GM21528 (cell line): ENCODE data around the gene PUDP.
"Not testable (repeated sequence)": the region's sequence is repeated elsewhere in the genome, so short reads cannot be mapped to it uniquely, and the experiment has no call there.

Experiments
- ATAC-seq: cut with Tn5 transposase; IDR thresholded peaks from one replicate; pipeline ENCODE4 v1.9.1; 2021; ENCODE audit warnings: mild to moderate bottlenecking, moderate library complexity; ENCODE audit not compliant: unreplicated experiment, low FRiP score

PUDP gene

DNA sequence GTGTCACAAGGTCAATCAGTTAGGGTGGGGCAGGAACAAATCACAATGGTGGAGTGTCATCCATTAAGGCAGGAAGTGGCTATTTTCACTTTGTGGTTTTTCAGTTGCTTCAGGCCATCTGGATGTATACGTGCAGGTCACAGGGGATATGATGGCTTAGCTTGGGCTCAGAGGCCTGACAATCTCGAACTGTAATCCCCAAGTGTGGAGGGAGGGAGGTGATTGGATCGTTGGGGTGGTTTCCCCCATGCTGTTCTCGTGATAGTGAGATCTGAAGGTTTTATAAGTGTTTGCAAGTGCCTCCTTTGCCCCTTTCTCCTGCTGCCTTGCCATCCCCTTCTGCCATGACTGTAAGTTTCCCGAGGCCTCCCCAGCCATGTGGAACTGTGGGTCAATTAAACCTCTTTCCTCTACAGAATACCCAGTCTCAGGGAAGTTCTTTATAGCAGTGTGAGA is 37.1 kb downstream of the PUDP start:
- ATAC-seq, result peak; percentile 48

DNA sequence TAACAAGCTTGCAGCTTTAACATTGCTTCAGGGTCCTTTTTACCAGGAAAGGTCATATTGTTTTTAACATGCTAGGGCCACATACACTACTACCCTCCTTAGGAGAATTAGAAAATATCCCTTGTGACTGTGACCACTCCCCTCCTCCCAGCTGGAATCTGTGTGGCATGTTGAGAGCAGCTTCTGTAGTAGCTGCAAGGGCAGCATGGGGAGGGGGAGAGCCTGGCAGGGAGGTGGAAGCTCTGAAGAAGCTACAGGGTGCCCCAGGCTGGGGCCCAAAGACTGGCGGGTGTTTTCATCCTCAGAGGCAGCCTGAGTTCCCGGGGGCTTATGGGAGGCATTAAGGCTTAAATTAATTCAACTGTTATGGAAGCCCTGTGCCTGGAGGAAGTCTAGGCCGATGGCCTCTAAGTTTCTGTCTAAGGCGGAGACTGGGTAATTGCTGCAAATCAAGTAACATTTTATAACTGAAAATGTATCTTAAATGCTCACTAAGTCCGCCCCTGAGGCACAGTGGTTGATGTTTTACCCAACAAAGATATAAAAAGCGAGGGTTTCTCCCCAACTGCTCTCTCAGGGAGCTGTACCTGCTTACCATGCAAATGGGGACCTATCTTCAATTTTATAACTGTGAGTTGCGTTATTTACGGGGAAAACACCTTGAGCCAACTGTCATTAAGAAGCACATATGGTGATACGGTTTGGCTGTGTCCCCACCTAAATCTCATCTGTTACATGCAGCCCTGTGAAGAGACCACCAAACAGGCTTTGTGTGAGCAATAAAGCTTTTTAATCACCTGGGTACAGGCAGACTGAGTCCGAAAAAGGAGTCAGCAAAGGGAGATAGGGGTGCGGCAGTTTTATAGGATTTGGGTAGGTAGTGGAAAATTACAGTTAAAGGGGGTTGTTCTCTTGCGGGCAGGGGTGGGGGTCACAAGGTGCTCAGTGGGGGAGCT is 37.8 kb downstream of the PUDP start:
- peak; percentile 76 for ATAC-seq

DNA sequence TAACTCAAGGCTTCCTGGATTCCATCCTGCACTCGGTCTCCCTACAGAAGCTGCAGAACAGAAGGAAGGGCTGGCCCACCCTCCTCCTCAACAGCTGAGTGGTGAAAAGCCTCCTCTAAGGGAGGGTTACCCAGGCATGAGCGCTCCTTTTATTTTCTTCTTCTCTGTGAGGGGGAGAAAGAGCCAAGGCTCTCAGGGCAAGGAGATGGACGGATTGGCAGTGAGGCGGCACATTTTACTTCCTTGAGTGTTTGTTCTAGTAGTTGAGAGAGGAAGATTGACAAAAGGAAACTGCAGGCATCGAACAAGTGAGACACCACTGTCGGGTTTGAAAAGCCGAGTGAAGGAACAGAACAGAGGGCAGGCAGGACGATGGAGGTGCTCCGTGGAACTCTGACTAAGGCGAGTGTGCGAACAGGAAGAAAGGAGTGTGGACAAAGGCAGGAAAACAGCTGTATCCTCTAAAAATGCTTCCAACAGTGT is 38.9 kb downstream of the PUDP start:
- no peak for ATAC-seq

GRCh38 chrX:7108030-7108429 is 39.9 kb downstream of the PUDP start:
- ATAC-seq, result no peak

DNA sequence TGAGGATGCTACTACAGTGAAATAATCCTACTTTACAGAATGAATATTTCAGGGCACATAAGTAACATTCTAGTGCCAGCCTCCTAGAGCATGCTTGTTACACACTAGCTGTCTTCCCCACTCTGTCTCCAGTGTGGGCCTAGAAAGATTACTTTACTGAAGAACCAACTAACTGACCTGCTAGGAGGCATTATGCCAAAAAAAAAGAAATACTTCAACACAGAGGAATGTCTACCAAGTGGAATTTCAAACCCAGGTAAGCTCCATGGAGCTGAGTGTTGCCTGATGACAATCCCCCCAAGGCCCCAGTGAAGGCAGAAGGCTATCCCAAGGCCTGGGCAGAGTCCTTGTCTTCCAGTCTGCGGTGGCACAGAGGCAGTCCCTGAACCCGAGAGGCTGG is 41.3 kb downstream of the PUDP start:
- no peak for ATAC-seq

- no peak for ATAC-seq
Measured at GRCh38 chrX:7102119-7102518, 45.8 kb downstream of the PUDP start.

DNA sequence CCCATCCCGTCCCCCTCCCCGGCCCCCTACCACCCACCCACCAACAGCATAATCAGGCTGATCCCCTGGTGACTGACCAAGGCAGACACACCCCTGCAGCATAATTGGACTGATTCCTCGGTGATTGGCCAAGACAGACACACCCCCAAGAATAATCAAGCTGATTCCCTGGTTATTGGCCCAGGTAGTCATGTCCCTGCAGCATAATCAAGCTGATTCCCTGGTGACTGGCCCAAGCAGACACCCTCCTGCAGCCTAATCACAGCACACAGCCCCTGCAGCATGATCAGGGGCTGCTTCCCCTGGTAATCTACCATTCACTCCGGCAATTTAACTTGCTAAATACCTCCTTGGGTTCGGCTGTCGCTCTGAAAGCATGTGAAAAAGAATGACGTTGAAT is 47.9 kb downstream of the PUDP start:
- ATAC-seq, result no peak

GRCh38 chrX:7095657-7096056 is 52.3 kb downstream of the PUDP start:
- not testable (repeated sequence) for ATAC-seq

- no peak for ATAC-seq
Measured at GRCh38 chrX:7093305-7093704, 54.6 kb downstream of the PUDP start.

DNA sequence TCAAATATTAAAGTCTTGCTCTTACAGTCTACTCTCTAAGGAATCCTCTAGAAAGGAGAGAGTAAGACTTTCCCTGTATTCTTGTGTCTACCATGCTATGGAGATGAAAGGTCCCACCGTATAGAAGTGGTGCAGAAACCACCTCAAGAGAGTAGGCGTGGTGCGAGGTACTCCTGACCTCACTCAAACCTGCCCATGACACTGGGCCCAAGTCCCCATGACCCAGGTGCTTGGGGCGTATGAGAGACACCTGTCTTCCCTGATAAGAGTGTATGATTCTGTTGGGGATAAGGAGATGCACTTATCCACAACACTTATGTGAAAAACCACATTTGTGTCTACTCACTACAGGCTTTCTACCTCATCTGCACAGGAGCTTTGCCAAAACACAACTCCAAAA is 55.4 kb downstream of the PUDP start:
- no peak for ATAC-seq

DNA sequence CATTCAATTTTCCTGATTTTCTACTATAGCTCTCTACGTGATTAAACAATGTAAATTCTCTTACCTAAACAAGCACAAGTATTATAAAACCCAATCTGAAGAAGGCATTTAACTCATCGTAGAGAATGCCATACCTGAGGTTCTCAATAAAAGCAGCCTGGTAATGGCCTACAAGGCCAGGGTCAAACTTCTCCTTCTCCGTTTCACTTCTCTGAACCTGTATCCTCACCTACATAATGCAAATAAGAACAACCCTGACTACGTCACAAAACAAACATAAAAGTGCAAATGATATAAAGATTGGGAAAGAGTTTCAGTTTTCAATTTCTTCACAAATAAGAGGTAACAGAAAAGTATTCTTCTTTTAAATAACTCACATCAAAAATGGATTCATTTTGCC is 56.0 kb downstream of the PUDP start:
- no peak for ATAC-seq

- ATAC-seq, result no peak
Measured at GRCh38 chrX:7090641-7091040, 57.3 kb downstream of the PUDP start.

- ATAC-seq, result no peak
Measured at GRCh38 chrX:7088968-7089615, 58.9 kb downstream of the PUDP start.

- peak; percentile 40 for ATAC-seq
Measured at GRCh38 chrX:7086384-7086783, 61.6 kb downstream of the PUDP start.

GRCh38 chrX:7085879-7086278 is 62.1 kb downstream of the PUDP start:
- no peak for ATAC-seq

DNA sequence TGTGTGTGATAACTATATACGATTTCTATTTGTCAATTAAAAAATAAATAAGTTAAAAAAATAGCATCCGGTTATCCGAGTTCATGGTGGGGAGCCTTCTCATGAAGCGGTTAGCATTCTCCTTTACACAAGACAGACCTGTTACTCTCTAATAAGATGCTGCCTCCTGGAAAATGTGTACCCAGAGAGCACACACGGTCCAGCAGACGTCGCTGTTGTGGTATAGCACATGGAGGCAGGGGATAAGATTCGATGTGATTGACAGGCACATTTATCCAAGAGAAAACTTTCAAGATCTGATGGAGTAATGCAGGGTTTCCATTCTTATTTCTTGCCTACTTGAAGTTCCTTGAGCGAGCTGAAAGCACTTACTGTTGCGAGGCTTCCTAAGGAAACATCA is 63.1 kb downstream of the PUDP start:
- ATAC-seq, result no peak

DNA sequence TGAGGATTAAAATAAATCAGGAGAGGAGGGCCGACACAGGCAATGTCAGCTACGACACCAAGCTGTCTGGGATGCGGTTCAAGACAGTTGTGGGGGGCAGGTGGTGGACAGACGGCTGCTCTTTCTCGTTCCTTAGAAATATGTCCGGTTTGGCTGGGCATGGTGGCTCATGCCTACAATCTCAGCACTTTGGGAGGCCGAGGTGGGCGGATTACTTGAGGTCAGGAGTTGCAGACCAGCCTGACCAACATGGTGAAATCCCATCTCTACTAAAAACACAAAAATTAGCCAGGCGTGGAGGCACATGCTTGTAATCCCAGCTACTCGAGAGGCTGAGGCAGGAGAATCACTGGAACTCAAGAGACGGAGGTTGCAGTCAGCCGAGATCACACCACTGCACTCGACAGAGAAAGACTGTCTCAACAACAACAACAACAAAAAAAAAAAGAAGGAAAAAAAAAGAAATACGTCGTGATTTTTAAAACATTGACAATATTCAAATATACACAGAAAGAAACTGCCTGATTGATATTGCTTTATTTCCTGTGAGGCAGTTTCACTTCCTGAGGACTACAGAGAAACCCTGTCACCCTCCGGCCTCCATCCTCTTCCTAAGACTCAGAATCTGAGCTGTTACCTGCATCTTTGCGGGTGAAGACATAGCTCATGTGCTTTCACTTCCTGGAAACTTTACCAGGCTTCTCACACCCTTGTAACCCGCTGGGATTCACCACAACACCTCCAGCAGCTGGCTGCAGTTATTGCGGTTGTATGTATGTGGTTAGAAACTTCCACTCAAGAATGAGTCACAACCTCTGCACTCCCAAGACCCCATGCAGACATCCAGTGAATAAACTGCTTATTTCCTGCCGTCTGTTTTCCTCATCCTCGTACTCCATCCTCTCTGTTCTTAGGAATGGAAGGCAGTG is 64.2 kb downstream of the PUDP start:
- ATAC-seq, result peak; percentile 94

DNA sequence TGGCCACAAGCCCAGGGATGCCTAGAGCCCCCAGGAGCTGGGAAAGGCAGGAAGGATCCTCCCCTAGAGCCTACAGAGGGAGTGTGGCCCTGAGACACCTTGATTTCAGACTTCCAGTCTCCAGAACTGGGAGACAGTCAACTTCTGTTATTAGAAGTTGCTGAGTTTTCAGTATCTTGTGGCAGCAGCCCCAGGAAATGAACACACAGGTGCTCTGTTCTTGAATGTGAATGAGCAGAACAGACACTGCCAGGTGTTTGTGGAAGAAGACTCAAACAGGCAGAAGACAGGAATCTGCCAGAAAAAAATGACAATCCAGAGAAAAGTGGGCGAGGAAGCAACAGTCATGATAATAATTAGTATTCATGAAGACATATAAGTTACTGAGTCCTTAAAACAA is 64.9 kb downstream of the PUDP start:
- no peak for ATAC-seq

- ATAC-seq, result no peak
Measured at GRCh38 chrX:7082556-7082955, 65.4 kb downstream of the PUDP start.
